DLD1 (cell line): ENCODE data around the gene CAMK2B.

Experiments used
- in situ Hi-C: cut with HindIII; loops from 2 replicates; pipeline ENCODE4 v1.10.0; 2017; ENCODE audit warnings: low sequenced_read_pairs

The CAMK2B gene

GRCh38 chr7:44275957-44276570 is 49.3 kb downstream of the CAMK2B start:
- in situ Hi-C loops: no loop called here

- in situ Hi-C loops: no loop called here
These were observed 50.2 kb downstream of the CAMK2B start for GRCh38 chr7:44275146-44275545.

- in situ Hi-C loops: no loop called here
These were observed 50.8 kb downstream of the CAMK2B start for GRCh38 chr7:44274623-44274975.

GRCh38 chr7:44273681-44274622 is 51.4 kb downstream of the CAMK2B start:
- in situ Hi-C loops: no loop called here

GRCh38 chr7:44272981-44273380 is 52.4 kb downstream of the CAMK2B start:
- in situ Hi-C loops: no loop called here

- in situ Hi-C loops: no loop called here
These were observed 52.9 kb downstream of the CAMK2B start for GRCh38 chr7:44272456-44272855.

GRCh38 chr7:44269943-44270493 is 55.4 kb downstream of the CAMK2B start:
- in situ Hi-C loops: no loop called here

GRCh38 chr7:44269417-44269816 is 56.0 kb downstream of the CAMK2B start:
- in situ Hi-C loops: no loop called here

GRCh38 chr7:44268671-44269070 is 56.7 kb downstream of the CAMK2B start:
- in situ Hi-C loops: no loop called here

GRCh38 chr7:44267719-44268421 is 57.5 kb downstream of the CAMK2B start:
- in situ Hi-C loops: no loop called here

- in situ Hi-C loops: no loop called here
These were observed 58.2 kb downstream of the CAMK2B start for GRCh38 chr7:44267178-44267577.

GRCh38 chr7:44266526-44266925 is 58.9 kb downstream of the CAMK2B start:
- in situ Hi-C loops: no loop called here

- in situ Hi-C loops: no loop called here
These were observed 59.7 kb downstream of the CAMK2B start for GRCh38 chr7:44265728-44266127.

GRCh38 chr7:44264221-44264931 is 61.0 kb downstream of the CAMK2B start:
- in situ Hi-C loops: no loop called here

GRCh38 chr7:44263326-44264082 is 61.9 kb downstream of the CAMK2B start:
- in situ Hi-C loops: no loop called here

GRCh38 chr7:44262031-44262430 is 63.4 kb downstream of the CAMK2B start:
- in situ Hi-C loops: no loop called here

GRCh38 chr7:44261240-44261639 is 64.2 kb downstream of the CAMK2B start:
- in situ Hi-C loops: no loop called here

- in situ Hi-C loops: no loop called here
These were observed 65.6 kb downstream of the CAMK2B start for GRCh38 chr7:44259547-44260457.
